Measurements from ENCODE around the gene SLC12A3.

GRCh38 chr16:56874800-56875199 lies 9.8 kb downstream of the SLC12A3 start:
- TF ChIP-seq, protein P1, sequence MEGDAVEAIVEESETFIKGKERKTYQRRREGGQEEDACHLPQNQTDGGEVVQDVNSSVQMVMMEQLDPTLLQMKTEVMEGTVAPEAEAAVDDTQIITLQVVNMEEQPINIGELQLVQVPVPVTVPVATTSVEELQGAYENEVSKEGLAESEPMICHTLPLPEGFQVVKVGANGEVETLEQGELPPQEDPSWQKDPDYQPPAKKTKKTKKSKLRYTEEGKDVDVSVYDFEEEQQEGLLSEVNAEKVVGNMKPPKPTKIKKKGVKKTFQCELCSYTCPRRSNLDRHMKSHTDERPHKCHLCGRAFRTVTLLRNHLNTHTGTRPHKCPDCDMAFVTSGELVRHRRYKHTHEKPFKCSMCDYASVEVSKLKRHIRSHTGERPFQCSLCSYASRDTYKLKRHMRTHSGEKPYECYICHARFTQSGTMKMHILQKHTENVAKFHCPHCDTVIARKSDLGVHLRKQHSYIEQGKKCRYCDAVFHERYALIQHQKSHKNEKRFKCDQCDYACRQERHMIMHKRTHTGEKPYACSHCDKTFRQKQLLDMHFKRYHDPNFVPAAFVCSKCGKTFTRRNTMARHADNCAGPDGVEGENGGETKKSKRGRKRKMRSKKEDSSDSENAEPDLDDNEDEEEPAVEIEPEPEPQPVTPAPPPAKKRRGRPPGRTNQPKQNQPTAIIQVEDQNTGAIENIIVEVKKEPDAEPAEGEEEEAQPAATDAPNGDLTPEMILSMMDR (IDR thresholded peaks at IDR 0.05), result no peak
- no peak for TF ChIP-seq POLR2A (IDR thresholded peaks at IDR 0.05)

Data from adrenal gland (tissue), 5 donors.